Measurements from ENCODE around the gene ZNF541.

DNA sequence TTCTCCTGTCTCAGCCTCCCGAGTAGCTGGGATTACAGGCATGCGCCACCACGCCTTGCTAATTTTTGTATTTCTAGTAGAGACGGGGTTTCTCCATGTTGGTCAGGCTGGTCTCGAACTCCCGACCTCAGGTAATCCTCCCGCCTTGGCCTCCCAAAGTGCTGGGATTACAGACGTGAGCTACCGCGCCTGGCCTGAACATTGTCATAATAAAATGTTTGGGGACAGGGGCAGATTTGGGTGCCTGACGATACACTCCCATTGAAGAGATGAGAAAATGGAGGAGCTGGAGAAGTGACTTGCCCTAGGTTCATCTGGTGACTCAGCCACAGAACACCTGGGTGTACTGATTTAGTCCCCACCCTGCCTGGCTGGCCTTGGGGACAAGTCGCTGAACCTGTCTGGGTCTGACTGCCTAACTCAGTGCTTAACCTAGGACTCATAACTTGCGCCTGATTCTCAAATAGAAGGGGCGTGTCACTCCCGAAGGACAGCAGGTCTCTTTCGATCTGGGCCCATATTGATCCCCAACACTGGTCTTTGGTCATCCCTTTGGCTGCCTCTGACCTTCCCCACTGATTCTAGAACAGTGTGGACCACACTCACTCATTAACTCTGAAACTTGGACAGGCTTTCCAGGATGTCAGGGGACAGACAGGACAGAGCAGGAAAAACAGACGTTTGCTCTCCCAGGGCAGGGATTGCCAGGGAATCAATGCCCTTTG, 28.4 kb upstream of the ZNF541 start:
- TF ChIP-seq, protein P1, sequence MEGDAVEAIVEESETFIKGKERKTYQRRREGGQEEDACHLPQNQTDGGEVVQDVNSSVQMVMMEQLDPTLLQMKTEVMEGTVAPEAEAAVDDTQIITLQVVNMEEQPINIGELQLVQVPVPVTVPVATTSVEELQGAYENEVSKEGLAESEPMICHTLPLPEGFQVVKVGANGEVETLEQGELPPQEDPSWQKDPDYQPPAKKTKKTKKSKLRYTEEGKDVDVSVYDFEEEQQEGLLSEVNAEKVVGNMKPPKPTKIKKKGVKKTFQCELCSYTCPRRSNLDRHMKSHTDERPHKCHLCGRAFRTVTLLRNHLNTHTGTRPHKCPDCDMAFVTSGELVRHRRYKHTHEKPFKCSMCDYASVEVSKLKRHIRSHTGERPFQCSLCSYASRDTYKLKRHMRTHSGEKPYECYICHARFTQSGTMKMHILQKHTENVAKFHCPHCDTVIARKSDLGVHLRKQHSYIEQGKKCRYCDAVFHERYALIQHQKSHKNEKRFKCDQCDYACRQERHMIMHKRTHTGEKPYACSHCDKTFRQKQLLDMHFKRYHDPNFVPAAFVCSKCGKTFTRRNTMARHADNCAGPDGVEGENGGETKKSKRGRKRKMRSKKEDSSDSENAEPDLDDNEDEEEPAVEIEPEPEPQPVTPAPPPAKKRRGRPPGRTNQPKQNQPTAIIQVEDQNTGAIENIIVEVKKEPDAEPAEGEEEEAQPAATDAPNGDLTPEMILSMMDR (IDR thresholded peaks at IDR 0.05), result no peak
- no peak for TF ChIP-seq POLR2A (IDR thresholded peaks at IDR 0.05)
